Hematopoietic multipotent progenitor cell treated with erythropoietin and hydrocortisone succinate and interleukin-3 and kit ligand, for 15 days (in vitro differentiated cells): ENCODE measurements around the gene KATNAL1.
"Not testable (repeated sequence)": the region's sequence is repeated elsewhere in the genome, so short reads cannot be mapped to it uniquely, and the experiment has no call there.

Experiments used
- DNase-seq: peaks from one replicate; pipeline ENCODE4 v3.0.0-alpha.2; 2015; ENCODE audit warnings: low spot score

Gene KATNAL1

DNA sequence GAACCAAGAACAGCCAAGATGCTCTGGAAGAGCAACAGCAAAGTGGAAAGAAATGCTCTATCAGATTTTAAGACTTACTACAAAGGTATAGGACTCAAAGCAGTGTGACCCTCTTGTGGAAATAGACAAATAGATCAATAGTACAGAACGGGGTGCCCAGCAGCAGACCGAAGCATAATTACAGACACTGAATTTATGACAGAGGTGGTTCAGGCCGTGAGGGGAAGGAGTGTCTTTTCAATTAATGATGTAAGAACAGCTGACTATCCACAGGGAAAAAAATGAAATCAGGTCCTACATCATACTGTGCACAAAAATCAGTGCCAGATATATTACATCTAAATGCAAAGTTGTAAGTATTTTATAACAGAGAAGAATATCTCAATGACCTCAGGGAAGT, 95.6 kb downstream of the KATNAL1 start:
- no peak for DNase-seq

DNA sequence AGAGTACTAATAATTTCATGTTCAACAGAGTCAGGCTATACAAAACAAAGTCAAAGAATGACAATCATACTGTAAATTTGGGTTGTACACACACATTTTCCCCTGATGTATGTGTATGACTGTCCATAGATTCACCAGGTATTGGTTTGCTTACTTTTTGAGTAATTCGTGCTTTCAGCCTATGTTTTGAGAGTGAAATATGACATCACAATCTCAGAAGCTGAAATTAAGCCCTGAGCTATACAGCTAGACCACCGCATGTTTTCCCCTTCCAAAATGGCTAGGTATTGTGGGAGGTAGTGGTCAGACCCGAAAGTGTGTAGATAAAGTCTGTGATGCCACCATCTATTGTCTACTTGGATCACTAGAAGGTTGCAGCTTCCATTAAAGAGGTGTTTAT, 102.8 kb downstream of the KATNAL1 start:
- no peak for DNase-seq

DNA sequence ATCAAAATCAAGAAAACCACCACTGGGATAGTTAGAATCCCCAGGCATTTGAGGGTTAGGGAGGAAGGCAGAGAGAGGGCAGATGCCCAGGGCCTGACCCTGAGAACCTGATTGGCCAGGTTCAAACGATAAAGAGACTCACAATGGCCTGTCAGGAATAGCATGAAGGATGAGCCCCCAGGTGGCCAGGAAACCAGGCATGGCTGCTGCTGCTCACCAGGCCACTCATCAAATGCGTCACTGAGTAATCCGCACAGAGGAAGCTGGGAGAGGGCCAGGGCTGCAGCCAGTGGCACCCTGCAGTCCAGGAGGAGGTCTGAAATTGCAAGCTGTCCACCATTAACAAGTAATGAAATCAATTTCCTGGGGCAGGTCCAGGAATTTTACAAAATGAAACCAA, 111.3 kb downstream of the KATNAL1 start:
- DNase-seq, result no peak

DNA sequence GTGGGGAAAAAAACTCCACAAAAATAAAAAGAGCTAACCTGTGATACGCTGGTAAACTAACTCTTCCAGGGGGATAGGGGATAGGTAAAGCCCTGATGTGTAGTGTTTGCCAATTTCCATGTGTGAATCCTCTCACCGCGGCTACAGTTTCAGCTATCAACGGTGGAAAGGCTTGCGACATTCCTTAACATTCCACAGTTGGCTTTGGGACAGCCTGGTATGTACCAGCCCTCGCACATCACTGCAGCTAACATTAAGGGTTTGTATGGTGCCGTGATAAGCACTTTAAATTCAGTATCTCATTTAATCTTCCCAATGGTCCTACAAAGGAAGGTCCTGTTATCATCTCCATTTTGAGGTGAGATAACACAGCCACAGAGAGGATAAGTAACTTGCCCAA, 112.4 kb downstream of the KATNAL1 start:
- no peak for DNase-seq

DNA sequence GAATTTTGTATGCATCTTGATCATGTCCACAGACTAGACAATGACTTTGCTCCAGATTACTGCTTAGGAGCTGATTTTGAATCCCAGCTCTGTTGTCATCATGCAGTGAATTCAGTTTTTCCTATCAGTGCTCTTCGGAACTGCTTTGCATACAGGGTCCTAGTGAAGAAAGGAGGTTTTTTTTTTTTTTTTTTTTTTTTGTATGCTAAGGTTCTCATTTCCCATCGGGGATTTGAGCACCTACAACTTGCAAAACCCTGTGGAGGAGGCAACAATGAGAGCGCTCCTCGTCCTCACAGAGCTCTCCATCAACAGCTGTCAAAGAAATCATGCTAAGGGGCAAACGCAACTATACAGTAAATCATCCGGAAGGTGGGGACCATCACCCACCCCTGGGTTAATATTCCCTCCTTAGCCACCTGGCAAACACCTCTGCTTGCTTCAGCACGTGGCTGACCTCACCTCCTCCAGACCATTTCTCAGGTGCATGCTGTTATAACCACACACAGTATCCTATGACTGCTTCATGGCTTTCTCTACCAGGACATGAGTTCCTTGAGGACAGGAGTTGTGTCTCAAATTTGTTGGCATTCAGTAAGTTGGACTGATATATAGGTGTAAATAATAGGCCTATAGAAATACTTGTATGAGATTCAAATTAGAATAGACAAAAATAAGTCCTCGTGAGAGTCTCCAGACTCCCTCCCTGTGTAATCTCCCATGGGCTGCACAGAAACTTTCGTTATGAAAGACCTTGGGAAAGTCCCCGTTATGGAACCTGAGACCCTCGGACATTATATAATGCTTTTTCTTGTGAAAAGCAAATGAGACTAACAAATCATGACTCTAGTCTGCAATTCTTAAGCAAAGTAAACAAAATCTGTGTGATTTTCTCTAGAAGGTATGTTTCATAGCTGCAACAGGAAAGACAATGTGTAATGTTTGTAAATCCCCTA, 113.8 kb downstream of the KATNAL1 start:
- DNase-seq, result no peak

DNA sequence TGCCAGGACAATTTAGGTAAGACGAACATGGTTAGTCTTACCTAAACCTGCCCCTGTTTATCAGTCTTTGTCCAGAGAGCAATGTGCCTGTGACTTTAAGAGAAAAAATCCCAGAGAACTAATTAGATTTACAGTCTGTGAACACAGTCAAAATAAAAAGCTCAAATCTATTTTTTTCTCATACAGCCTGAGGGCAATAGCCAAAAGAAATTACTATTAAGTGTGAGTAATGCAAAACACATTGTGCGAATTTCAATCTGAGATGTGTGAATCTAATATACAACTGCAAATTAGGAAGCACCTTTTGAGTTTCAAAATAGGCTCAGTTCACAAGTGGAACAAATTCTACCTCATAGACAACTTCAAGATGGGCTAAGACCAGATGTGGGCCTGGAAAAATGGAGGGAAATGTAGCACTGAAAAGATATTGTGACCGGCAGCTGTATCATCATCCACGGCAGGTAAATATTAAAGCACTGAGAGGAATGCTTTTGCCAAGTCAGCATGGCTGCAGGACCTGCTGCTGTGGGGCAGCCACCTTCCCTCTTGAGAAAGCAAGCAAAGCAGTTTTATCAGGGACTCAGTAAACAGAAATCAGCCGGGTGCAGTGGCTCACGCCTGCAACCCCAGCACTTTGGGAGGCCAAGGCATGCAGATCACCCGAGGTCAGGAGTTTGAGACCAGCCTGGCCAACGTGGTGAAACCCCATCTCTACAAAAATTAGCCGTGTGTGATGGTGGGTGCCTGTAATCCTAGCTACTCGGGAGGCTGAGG, 114.8 kb downstream of the KATNAL1 start:
- no peak for DNase-seq

DNA sequence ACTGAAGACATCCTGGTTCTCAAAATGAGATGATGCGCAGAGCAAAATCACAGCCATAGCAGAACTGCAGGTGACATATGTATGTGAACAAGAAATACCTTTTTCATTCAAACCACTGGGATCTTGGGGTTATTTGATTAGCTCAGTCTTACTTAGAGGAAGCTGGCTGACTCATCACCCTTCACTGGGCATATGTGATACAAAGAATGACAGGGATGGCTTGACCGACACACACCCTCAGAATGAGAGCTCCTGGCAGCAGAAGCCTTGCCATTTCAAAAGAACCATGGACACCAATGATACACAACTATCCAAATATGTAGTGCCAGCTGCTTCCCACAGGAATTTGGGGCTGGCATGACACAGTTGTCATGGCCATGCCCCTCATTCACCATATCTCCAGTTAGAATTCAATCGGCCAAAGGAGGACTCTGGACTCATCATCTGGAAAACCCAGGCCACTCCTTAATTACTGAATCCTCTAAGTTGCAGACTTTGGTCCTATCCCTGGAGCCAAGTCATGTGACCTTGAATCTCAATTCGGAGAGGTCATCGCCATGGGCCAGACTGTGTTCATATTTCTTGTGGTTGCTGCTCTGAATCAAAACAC, 115.8 kb downstream of the KATNAL1 start:
- DNase-seq, result no peak

DNA sequence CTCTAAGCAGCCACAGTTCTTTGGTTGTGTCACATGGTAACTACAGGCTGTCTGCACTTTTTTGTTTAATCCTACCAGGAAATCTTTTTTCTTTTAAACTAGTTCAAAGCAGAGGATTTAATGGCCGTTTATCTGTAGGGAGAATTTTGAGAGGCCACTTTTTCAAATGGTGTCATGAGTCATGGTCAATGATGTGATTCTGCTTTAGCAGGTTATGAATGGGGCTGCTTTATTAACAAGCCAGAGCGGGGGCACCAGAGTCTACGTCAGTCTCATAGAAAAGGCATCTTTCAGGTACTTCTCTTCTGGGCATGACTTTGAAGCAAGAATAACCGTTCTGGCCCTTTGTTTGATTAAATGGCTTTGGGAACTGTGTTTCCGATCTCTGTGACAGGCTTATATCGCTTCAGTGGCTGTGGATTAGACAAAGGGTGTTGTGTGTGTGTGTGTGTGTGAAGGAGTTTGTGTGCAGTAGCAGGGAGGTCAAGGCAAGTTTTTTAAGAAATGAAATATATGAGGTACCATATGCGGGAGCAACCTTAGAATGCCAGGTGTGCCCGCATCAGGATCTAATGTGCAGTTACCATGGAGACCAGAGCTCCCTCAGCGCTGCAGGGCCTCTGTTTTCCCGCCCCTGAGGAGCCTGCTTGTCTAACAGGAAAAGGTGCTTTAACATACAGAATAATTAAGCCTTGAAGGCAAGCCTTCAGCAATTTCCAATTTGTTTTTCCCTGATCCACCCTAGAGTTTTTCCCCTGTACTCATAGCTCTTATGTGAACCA, 120.5 kb downstream of the KATNAL1 start:
- no peak for DNase-seq

DNA sequence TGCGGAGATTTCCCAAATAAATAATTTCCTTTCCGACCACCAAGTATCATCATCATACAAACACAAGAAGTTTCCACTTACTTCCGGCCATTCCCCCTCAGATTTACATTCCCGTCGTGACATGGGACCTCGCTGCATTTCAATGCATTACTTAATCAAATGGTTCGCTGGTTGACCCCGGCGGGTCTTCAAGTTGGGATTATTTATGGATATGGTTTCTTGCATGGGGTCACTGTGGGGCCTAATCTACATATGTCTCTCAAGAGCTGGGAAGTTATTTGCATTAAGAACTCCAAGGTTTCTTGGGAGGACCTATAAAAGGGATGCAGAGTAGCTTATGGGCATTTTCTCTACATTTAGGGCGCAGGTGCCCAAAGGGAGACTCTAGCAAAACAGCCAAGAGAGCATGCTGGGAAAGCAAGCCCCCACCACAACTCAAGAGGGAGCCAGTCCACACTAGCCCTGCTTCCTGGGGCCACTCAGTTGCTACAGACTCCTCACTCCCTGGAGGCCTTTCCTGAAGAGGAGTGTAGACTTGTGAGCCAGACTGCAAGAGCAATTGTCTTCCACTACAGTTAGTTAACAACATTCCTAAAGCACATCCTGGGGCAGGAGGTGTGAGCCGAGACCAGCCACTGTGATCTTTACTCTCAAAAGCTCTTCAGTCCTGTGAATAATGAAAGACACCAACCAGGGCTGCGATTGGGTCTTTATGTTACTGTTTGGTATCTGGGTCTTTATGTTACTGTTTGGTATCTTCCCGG, 125.3 kb downstream of the KATNAL1 start:
- no peak for DNase-seq

DNA sequence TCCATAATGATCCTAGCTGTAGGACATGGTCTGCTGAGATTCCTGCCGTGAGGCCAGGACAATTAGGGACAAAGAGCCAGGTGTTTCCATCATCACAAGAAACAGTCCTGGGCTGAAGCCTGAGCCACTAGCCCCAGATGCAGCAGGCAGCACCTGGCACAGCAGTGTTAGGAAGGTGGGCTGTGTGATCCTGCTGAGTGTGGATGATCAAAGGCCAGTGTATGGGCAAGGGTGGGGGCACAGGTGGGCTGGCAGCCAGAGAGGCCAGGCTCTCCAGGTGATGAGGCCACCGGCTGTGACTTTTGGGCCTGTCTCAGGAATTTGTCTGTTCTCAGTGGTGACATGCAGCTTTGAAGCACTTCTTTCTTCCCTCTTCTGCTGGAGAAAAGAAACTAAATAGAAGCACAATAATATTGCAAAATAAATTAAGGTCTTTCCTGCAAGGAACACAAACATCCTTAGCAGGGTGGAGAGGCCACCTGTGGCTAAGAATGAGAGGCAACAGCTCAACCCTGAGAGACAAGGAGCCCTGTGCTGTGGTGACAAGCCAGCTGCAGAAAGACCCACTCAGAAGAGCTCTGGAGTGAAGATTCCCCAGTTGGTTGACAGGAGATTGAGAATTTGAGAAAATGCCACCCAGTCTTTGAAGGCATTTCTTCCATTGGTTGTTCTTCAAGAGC, 127.6 kb downstream of the KATNAL1 start:
- DNase-seq, result no peak

DNA sequence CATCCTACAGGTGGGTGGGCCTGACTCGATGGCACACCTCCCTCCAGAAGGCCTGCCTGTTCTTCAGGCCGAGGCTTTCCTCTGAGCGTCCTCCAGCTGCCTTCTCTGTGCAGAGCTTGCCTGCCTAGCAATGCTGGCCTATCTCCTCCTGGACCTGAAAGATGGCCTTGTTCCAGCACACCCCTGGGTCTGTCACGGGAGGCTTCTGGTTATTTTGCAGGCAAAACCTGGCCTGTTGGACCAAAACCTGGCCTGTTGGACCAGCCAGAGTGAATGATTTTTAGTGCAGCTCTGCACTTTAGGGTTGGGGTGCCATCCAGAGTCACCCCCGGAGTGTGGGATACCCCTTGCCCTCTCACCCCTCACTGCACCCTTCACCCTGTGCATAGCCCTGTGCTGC, 128.4 kb downstream of the KATNAL1 start:
- DNase-seq, result no peak

DNA sequence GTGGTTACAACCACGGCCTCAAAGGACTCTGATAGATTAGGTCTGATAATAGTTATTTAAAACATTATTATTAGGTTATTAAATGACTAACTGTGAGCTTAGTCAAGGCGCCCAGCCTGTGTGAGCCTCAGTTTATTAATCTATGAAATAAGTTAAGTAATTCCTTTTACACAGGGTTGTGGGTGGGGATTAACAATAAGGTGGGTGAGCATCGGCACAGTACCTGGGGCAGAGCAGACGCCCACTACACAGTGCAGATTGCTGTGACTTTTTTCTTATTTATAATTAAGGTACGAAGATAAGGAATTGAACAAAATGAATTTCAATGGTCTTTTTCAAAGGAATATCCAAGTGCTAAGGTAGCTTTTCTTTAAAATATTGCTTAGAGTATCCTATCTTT, 132.2 kb downstream of the KATNAL1 start:
- DNase-seq, result no peak

DNA sequence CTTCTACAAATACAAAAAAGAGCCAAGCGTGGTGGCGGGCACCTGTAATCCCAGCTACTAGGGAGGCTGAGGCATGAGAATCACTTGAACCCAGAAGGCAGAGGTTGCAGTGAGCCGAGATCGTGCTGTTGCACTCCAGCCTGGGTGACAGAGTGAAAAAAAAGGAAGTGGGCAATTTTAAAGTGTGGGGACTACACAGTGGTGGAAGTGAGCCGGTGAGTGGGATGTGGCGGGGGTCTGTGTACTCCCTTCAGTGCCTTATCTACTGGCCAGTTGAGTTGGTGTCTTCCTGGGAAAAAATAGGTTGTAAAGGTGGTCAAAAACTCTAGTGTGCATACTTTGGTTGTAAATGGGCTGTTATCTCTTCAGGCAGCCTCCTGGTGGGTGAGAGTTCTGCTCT, 133.1 kb downstream of the KATNAL1 start:
- DNase-seq, result not testable (repeated sequence)

DNA sequence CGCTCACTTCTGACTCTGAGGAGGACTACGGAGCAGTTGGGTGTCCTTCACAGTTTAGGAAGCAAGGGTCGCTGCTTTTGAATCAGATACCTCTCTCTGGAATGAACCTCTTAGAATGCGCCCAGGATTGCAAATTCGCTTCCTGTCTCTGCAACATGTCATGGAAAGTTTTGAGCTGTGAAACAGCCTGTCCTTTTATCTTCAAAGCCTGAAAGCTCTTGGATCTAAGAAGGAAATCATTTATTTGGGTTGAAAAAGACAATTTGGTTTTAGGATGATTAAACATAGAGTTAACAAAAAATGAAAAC, 134.1 kb downstream of the KATNAL1 start:
- no peak for DNase-seq

DNA sequence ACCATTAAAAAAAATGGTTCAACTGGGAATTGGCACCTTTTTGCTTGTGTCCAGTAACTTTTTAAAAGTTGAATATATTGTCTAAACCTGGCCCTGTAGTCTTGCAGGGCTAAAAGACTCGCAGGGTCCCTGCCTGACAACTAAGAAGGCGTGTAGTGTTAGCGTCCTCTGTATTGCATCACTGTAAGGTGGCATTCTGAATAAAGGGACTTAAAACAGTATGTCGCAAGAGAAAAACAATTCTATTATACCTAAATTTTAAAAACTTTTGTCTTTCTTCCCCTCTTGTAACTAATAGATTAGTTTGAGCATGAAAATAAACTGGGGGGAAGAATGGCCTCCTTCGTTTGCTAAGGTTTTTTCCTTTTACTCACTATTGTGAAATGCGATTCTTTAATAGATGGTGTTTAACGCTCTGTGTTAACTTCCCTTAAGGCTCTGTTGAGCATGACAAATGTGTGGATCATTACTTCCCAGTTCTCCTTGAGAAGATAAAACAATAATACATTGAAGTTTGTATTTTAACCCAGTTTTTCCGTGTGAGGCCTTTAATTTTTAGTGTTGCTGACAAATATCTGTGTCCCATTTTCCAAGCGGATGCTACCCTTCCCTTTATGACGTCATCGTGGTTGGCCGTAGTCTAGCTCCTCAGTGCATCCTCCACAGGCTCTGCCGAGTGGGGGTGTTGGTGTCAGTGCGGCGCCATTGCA, 134.6 kb downstream of the KATNAL1 start:
- no peak for DNase-seq

DNA sequence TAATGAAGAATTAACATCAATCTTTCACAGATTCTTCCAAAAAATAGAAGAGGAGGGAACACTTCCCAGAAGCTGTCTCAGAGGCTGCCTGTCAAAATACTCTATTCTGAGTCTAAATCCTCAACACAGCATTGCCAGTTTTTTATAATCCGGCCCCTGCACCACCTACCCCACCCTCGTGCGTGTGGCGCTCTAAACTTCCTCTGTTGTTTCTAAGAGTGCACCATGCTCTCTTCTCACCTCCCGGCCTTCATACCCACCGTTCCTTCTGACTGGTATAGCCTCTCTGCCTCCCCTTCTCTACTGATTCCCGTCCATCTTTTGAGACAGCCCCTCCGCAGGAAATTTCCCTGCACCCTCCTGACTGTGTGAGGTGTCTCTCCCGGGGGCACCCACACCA, 136.8 kb downstream of the KATNAL1 start:
- no peak for DNase-seq

DNA sequence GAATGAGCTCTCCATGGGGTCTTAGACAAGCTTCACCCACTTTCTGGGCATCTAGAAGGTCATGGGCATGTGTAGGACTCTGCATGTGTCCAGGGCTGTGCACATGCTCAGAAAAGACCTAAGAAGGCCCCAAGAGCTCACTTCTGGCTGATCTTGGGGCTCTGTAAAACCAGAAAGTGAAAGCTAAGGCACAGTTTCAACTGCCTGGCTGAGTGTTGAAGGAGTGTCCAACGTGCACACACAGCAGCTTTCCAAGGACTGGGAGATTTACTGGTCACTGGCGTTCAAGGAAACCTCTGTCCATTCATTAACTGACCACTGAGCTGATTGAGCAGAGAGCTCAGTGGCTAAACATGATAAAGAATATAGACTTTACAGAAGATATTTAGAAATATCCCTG, 137.9 kb downstream of the KATNAL1 start:
- DNase-seq, result no peak

DNA sequence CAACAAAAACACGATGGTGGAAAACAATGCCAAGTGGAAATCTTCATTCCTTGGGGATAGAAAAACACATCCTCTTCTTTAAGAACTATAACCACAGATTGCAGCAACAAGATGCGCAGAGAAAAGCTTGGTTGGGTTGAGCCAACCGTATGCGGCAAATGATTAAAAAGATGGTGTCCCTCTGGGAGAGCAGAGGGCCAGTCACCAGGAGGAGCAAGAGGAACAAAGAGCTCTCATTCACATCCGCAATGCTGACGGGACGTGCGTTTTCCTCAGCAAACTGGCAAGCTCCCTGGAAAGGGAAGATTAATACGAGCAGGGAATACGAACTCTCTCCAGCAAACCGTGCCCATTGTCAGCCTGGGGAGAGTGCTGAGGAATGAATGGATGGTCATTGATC, 141.6 kb downstream of the KATNAL1 start:
- no peak for DNase-seq

DNA sequence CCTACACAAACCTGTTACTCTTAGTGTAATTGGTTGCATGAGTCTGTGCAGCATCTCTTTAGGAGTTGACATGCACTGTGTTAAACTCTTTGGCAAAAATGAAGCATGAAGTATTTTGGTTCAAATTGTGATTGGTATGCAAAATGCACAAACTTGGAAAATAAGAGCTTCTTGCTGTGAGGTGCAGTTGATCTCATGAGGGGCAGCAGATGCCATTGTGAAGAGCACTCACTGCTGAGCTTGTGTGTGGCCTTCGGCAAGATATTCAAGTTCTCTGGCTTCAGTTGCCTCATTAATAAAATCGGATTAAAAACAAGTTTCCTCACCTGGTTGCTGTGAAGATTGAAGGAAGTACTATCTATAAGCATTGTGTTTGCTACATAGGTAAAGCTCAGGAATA, 142.3 kb downstream of the KATNAL1 start:
- DNase-seq, result no peak

DNA sequence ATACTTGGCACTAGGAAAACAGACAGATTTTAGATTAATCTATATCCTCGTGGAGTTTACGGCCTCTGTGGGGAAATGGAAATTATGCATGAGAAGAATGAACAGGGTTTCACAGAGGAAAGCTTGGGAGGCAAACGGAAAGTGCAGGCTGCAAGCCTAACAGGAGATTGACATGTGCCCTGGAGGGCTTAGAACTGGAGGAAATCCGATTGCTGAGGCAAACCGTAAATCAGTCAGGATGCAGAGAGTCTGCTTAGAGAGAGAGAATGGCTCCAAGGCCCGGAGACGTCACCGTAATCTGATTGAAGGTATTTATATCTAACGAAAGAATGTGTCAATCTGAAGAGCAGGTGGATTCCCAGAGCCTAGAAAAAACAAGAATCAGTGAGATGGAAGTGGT, 143.2 kb downstream of the KATNAL1 start:
- DNase-seq, result no peak
